GM21423 (cell line): ENCODE data around the gene FBXO11.

Source experiments
- ATAC-seq: cut with Tn5 transposase; IDR thresholded peaks from one replicate; pipeline ENCODE4 v1.9.1; 2021; ENCODE audit warnings: mild to moderate bottlenecking, moderate library complexity; ENCODE audit not compliant: unreplicated experiment

Gene FBXO11

DNA sequence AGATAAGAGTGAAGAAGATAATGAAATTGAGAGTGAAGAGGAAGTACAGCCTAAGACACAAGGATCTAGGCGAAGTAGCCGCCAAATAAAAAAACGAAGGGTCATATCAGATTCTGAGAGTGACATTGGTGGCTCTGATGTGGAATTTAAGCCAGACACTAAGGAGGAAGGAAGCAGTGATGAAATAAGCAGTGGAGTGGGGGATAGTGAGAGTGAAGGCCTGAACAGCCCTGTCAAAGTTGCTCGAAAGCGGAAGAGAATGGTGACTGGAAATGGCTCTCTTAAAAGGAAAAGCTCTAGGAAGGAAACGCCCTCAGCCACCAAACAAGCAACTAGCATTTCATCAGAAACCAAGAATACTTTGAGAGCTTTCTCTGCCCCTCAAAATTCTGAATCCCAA lies 107.7 kb downstream of the FBXO11 start:
- no peak for ATAC-seq

DNA sequence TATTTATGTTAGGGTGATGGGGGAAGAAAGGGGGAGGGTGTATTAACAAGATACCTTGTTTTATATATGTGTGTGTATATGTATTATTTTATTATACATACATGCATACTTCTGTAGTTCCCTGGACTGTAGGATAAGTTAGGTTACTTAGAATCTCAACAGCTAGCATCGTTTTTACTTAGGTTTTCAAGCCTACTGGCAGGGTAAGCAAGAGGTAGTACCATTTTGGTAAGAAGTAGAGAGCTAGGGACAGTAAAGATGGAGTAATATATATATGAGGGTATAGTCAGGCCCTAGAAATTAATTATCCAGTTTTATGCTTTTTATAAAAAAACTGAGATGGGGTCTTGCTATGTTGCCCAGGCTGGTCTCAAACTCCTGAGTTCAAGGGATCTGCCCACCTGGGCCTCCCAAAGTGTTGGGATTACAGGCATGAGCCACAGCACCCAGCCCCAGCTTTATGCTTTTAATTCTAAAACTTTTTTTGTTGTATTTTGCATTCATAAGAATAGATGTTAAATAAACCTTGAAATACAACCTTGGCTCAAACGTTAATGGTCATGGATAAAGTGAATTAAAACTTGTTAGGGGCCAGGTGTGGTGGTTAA lies 110.1 kb downstream of the FBXO11 start:
- no peak for ATAC-seq

DNA sequence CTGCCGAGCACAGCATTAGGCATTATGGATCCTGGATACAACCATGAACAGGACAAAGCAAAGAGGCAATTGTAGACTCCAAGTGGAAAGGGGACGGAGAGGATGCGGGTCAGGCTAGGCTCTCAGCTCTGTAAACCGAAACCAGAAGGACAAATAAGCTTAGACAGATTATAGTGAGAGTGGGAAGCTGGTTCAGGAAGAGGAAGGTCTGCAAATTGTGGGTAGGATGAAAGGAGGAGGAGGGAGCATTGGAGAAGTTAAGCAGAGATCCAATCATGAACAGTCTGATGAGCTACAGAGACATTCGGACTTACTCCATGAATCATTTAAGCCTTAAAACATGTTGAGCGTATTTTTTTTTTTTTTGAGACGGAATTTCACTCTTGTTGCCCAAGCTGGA lies 120.3 kb downstream of the FBXO11 start:
- ATAC-seq = no peak

DNA sequence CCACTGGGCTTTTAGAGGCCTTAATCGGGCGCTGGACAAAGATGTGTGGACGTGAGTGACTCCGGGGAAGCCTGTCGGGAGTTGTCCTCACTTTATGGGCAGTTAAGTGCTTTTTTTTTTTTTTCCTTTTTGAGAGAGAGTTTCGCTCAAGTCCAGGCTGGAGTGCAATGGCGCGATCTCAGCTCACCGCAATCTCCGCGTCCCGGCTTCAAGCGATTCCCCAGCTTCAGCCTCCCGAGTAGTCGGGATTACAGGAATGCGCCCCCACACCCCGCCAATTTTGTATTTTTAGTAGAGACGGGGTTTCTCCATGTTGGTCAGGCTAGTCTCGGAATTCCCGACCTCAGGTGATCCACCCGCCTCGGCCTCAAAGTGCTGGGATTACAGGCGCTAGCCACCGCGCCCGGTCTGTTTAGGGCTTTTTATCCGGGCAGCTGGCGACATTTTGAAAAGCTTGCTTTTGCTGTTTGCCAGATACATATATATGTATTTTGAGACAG lies 121.9 kb downstream of the FBXO11 start:
- ATAC-seq = no peak

DNA sequence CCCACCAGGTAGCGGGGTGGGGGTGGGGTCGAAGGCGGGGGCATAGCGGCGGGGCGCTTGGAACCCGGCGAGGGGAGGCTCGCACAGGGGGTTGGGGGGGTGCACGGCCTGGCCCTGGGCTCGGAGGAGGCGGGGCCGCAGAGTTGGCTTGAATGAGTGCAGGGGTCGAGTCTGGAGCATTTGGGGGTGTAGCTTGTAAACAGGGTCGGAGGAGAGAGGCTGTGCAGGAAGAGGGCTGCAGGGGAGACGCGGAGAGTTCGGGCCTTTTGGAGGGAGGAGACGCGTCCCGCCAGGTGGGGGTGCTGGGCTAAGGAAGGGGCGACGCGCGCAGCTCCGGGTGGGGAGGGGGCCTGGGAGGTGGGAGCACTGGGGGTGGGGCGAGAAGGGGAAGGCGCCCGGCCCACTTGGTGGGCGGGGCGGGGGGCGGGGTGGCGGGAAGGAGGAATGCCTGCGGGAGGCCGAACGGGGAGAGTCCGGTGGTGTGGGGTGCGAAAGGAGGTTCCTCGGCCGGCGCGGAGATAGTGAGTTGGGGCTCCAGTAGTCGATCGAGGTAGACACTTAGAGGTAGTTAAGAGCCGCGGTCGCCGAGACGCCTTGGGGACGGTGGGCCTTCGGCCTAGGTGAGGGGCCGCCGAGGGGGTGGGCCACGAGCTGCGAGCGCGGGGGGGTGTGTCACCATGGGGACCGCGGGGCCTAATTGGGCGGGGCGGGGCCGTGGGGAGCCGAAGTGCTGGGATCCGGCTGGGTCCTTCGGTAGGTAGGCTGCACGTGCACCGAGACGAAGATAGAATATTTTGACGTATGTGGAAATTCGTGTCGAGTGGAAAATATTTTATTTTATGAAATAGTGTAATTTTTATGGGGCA lies 122.6 kb downstream of the FBXO11 start:
- ATAC-seq = peak; percentile 32

DNA sequence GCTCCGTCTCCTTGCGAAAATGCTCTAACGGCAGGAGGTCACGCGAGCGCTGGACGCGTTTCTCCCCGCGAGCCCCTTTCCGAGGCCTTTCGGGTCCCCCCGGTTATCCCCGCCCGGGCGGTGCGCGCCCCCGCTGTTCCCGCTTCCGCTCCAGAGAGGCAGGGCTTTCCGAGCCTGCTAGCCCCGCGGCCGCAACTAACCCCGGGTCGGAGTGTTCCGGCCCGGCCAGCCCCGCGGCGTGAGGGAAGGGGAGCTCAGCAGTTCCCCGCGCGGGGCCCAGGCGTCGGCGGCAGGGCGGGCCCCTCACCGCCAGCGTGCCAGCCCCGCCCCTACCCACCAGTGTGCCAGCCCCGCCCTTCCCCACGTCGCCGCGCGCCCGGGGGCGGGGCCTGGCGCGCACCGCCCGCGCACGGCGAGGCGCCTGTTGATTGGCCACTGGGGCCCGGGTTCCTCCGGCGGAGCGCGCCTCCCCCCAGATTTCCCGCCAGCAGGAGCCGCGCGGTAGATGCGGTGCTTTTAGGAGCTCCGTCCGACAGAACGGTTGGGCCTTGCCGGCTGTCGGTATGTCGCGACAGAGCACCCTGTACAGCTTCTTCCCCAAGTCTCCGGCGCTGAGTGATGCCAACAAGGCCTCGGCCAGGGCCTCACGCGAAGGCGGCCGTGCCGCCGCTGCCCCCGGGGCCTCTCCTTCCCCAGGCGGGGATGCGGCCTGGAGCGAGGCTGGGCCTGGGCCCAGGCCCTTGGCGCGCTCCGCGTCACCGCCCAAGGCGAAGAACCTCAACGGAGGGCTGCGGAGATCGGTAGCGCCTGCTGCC lies 123.4 kb downstream of the FBXO11 start, which contains the start of gene MSH6:
Gene MSH6 (plus strand): TSS at position 475 of the 815 bp plus-strand sequence. CDS start 89 bp downstream, at position 564.
- ATAC-seq = peak; percentile 75

DNA sequence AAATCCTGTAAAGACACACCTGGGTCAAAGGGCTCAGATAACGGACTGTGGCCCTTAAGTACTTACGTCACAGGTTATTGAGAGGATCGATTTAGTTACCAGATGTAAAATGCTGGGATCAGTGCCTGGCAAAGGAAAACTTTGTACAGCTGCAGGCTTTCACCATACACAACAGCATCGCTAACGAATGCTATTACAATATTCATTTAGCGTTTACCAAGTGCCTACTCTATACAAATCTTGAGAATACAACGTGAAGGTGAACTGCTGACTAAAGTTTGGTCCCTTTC lies 124.0 kb downstream of the FBXO11 start:
- no peak for ATAC-seq

DNA sequence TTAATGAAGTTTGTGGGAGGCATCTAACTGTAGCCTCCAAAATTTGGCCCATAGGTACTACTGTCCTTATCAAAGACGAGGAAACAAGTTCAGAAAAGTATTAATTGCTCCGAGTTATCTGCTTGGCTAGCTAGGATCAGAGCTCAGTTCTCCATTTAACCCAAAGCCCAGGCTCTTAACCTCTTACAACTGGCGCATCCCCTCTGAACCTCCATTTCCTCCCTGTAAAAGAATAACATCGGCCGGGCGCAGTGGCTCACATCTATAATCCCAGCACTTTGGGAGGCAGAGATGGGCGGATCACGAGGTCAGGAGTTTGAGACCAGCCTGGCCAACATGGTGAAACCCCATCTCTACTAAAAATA lies 126.9 kb downstream of the FBXO11 start:
- no peak for ATAC-seq

DNA sequence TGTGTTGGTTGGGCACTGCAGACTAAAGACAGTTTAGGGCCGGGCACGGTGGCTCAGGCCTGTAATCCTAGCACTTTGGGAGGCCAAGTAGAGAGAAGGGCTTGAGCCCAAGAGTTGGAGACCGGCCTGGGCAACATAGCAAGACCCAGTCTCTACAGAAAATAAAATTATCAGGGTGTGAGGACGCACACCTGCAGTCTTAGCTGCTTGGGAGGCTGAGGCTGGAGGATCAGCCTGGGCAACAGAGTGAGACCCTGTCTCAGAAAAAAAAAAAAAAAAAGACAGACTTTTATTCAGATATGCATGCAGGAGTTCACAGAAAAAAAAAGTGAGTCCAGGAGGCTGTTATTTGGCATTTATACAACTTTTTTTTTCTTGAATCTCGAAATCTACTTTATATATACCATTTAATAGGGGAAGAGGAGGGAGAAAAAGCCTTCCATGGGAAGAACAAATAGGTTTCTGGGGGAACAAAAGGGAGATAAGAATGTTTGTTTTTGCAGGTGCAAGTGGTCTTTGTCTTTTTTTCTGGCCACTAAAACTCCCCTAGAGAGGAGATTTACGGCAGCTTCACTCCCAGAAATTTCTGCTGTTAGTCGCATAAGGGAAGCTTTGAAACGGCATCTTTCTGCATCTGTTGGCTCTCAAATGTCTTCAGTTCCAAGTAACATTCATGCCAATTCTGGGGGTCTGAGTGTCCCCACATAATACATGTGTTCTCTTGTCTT lies 127.4 kb downstream of the FBXO11 start:
- ATAC-seq = no peak

DNA sequence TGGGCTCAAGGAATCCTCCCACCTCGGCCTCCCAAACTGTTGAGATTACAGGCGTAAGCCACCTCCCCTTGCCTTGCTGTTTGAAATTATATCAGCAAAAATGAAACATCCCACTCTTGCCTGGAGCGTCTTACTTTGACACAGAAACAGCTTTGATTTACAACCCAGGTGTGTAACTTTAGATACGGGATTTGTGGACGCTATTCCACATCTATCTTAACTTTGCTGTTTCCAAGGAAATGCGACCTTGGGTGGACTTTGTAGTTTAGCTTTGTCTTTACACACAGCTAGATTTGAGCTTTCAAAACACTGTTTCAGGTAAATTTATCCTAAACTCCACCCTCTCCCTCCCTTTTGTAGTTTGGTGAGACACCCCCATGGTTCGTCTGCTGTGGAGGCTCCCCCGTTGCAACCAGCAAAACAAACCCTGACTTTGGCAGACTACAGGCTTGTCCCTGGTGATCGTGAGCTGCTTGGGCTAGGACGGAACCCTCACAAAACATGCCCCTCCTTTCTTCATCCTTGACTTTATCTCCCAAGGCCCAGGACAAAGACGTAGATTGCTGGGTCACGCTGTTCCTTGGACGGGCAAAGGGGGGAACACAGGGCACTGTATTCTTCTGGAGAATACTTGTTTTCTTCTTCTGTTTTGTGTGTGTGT lies 128.9 kb downstream of the FBXO11 start:
- no peak for ATAC-seq

DNA sequence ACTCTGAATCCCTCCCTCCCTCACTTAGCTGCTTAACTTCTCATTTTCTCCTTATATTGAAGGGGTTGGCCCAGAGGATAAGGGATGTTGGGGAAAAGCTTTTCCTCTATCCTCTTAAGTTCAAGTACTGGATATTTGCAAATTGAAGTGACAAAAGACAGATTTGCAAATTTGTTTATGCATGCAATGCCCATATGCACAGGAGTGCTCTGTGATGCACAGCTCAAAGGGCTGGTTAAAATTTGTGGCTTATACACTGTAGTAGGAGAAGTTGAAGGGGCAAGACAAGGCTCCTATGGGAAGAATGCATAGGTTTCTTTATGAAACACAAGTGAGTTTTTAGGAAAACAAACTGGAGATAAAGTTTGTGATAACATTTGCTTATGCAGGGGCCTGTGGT lies 131.7 kb downstream of the FBXO11 start:
- ATAC-seq = no peak

DNA sequence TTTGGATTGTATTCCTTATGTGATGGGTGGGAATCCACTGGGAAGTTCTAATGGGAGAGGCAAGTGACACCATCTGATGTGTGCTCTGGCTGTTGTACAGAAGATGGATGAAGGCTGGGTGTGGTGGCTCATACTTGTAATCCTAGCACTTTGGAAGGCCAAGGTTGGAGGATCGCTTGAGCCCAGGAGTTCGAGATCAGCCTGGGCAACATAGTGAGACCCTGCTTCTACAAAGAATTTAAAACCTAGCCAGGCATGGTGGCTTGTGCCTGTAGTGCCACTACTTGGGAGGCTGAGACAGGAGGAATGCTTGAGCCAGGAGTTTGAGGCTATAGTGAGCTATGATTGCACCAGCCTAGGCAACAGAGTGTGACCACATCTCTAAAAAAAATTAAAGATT lies 134.0 kb downstream of the FBXO11 start:
- no peak for ATAC-seq

DNA sequence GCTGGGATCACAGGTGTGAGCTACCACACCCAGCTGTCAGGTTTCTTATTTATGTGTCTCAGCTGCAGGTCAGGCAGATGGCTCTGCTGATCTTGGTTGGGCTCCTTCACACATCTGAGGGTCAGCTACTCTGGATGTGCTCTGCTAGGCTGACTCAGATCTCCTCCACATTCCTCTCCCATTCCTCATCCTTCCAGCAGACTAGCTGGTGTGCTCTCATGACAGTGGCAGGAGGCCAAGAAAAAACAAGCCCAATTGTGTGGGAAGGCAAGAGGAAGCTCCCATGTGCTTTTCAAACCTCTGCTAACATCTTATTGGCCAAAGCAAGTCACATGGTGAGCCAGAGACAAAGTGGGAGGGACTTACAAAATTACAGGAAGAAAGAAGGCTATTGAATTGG lies 135.1 kb downstream of the FBXO11 start:
- no peak for ATAC-seq

DNA sequence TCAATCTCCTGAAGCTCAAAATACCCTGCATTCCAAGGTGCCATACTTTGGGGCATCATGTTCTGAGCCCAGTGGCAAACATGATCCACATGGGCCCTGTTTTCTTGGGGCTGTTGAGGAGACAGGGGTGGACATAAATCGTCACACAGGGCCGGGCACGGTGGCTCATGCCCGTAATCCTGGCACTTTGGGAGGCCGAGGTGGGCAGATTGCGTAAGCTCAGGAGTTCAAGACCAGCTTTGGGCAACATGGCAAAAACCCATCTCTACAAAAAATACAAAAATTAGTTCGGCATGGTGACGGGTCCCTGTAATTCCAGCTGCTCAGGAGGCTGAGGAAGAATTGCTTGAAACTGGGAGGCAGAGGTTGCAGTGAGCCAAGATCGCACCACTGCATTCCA lies 137.0 kb downstream of the FBXO11 start:
- ATAC-seq = no peak

DNA sequence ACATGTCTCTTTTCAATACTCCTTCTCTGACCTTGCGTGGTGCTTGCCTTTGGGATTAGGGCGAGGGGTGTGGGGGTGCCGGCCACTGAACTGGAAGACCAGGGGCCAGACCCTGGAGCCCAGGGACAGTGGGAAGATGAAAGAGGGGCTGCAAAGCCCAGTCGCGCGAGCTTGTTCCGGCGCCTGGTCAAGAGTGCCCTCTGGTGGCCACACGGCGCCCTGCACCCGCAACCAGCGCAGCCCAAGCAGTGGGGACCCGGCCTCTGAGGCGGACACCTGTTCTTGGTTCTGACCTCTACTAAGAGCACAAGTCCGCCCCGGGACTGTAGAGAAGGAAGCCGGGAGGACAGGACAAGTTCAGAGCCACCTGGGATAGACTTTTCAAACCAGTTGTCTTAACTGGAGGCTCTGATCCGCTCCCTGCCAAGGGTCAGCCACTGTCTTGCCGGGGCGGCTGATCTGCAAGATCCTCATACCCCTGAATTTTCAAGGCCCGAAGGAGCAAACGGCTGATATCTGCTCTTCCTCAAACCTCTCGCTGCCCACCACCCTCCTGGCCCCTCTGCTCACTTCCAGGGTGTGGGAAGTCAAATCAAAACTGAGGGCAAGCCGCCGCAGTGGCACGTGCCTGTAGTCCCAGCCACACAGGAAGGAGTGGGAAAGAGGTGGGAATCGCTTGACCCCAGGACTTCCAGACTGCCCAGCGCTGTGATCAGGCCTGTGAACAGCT lies 138.3 kb downstream of the FBXO11 start:
- ATAC-seq = no peak

DNA sequence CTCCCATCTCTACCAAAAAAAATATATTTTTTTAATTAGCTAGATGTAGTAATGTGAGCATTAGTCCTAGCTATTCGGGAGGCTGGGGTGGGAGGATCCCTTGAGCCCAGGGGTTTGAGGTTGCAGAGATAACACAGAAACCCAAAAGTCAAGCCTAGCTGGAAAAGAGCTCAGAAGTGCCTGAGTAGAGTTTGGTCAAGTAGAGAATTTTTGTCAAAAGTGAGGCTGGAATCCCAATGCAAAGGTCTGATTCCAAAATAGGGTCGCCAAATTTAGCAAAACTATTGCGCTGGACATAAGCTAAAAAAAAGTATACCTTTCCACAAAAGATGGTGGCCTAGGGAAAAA lies 138.8 kb downstream of the FBXO11 start:
- ATAC-seq = no peak

DNA sequence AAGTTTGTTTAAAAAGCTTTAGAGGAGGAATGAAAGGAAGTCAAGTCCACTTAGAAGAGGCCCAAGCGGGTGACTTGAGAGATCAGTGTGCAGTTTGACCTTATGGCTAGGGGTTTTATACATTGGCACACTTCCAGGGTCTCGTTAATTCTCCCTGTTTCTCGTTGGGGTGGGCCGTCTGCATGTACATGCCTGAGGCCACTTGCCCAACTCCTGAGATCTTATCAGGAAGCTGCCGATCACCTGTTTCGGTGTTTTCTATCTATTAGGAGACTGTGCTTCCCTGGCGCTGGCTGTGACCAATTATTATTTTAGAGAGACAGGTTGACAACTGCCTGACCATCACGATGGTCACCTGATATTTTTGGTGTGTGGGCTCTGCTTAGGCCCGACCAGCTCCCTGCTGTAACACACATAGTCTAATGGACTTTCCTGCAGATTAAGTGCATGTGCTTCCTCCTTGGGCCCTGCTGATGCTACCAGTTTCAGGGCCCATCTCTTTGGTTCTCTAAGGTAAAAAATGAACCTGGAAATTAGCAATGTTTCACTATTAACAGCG lies 154.4 kb downstream of the FBXO11 start:
- ATAC-seq = no peak

DNA sequence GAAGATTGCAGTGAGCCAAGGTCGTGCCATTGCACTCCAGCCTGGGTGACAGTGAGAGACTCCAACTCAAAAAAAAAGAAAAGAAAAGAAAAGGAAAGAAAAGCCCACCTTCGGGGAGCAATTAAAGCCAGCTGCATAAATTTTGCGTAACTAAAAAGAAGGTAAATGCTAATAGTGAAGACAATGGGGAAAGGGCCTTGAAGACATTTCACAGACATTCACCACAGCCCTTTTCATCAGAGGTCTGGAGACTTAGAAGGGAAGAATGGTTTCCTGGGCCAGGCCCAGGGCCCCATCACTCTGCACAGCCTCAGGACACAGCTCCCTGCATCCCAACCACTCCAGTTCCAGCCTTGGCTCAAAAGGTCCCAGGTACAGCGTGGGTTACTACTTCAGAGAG lies 158.4 kb downstream of the FBXO11 start:
- no peak for ATAC-seq

DNA sequence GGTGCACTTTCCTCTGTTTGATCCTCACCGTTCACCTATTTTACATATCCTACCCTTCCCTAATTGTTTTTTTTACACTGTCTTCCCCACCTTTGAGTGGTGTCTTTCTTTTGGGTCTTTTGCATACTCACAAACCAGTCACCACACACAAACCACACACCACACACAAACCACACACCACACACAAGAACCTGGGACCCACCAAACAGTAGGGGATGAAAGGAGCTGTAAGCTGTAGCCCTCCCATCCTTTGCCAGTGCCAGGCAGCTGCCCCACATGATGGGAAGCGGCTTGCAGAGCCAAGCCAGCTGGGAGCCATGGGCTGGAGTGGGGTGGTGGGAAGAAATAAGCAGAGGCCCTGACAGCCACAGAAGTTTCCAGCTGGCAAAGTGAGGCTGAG lies 162.2 kb downstream of the FBXO11 start:
- no peak for ATAC-seq

DNA sequence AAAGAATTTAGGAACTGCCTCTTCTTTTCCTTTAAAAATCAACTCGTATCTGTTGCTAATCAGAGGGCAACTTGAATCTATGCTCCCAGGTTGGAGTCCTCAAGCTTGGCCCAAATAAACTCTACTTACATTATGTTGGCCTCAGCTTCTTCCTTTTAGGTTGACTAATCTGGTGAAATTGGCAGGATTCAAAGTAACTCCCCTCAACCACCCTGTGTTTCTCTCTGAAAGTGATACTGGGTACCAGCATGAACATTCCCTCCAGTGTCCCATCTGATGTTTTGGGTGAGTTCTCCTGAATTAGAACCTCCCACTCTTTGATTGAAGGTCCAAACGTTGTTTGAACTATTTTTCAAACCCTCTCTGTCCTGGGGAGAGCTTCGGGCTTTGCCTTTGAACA lies 164.7 kb downstream of the FBXO11 start:
- ATAC-seq = no peak
